ENCODE data around the gene SAMD8.
A peak's percentile ranks its signal among the peaks of the same experiment; 100 is the strongest.

SAMD8 gene

GRCh38 chr10:75094465-75094864, 17.0 kb upstream of the SAMD8 start:
- peaks cover 3% of the 10 kb centered on the region for H3K36me3 Mint-ChIP-seq (ENCODE audit: insufficient read depth)

DNA sequence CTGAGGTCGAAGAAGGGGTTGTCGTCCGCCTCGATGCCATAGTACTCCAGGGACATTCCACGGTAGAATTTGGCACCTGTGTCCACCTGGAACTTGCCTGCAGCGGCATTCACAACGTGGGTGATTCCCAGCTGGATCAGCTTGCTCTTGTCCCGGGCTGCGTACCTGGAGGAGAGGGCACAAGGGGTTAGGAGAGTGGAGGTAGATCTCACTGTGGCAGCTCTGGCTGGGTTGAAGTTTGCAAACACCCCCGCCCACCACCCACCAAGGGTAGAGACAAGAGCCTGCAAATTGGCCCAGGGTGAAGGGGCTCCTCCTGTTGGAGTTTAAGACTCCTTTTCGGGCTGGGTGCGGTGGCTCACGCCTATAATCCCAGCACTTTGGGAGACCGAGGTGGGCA, 15.8 kb upstream of the SAMD8 start:
- ATAC-seq (replicated peaks; ENCODE audit: extremely low read depth, poor library complexity, severe bottlenecking) (no peak), DNase-seq (ENCODE audit: low spot score in 2 of 2) (no peak)
- Mint-ChIP-seq H3K9me3 (no peaks in the 10 kb centered on the region), H3K4me1 (no peaks in the 10 kb centered on the region), H3K27me3 (no peaks in the 10 kb centered on the region), H3K36me3 (ENCODE audit: insufficient read depth) (peaks cover 3% of the 10 kb centered on the region), H3K4me3 (no peak overlapping the region), H3K27ac (ENCODE audit: low read depth) (no peak overlapping the region)

More at GRCh38 chr10:75094465-75094864, 17.0 kb upstream of the SAMD8 start:
- H3K4me3 Mint-ChIP-seq: no peak overlapping the region
- H3K27ac Mint-ChIP-seq (ENCODE audit: low read depth): no peak overlapping the region
- ATAC-seq (replicated peaks; ENCODE audit: extremely low read depth, poor library complexity, severe bottlenecking) (no peak), DNase-seq (ENCODE audit: low spot score in 2 of 2) (no peak)
- no peaks in the 10 kb centered on the region for H3K27me3 Mint-ChIP-seq
- H3K4me1 Mint-ChIP-seq: no peaks in the 10 kb centered on the region
- no peaks in the 10 kb centered on the region for H3K9me3 Mint-ChIP-seq

GRCh38 chr10:75096749-75097148, 14.7 kb upstream of the SAMD8 start:
- Mint-ChIP-seq H3K9me3 (no peaks in the 10 kb centered on the region), H3K27ac (ENCODE audit: low read depth) (no peak overlapping the region), H3K4me3 (no peak overlapping the region), H3K36me3 (ENCODE audit: insufficient read depth) (peaks cover 3% of the 10 kb centered on the region), H3K4me1 (no peaks in the 10 kb centered on the region), H3K27me3 (no peaks in the 10 kb centered on the region)
- DNase-seq (ENCODE audit: low spot score in 2 of 2): no peak
- ATAC-seq (replicated peaks; ENCODE audit: extremely low read depth, poor library complexity, severe bottlenecking): no peak

GRCh38 chr10:75097666-75098285, 13.7 kb upstream of the SAMD8 start:
- DNase-seq (ENCODE audit: low spot score in 2 of 2) (no peak), ATAC-seq (replicated peaks; ENCODE audit: extremely low read depth, poor library complexity, severe bottlenecking) (no peak)
- Mint-ChIP-seq H3K9me3 (no peaks in the 10 kb centered on the region), H3K4me1 (no peaks in the 10 kb centered on the region), H3K36me3 (ENCODE audit: insufficient read depth) (peaks cover 3% of the 10 kb centered on the region), H3K27ac (ENCODE audit: low read depth) (no peak overlapping the region), H3K27me3 (no peaks in the 10 kb centered on the region), H3K4me3 (no peak overlapping the region)

GRCh38 chr10:75098902-75099673, 12.4 kb upstream of the SAMD8 start:
- peaks cover 3% of the 10 kb centered on the region for H3K36me3 Mint-ChIP-seq (ENCODE audit: insufficient read depth)
- H3K27ac Mint-ChIP-seq (ENCODE audit: low read depth): no peak overlapping the region
- no peak overlapping the region for H3K4me3 Mint-ChIP-seq
- no peaks in the 10 kb centered on the region for H3K27me3 Mint-ChIP-seq
- H3K4me1 Mint-ChIP-seq: no peaks in the 10 kb centered on the region
- DNase-seq (ENCODE audit: low spot score in 2 of 2) (no peak), ATAC-seq (replicated peaks; ENCODE audit: extremely low read depth, poor library complexity, severe bottlenecking) (no peak)
- no peaks in the 10 kb centered on the region for H3K9me3 Mint-ChIP-seq

GRCh38 chr10:75099952-75100763, 11.3 kb upstream of the SAMD8 start:
- Mint-ChIP-seq H3K36me3 (ENCODE audit: insufficient read depth) (peaks cover 3% of the 10 kb centered on the region), H3K4me1 (no peaks in the 10 kb centered on the region), H3K27ac (ENCODE audit: low read depth) (no peak overlapping the region), H3K4me3 (no peak overlapping the region), H3K9me3 (no peaks in the 10 kb centered on the region), H3K27me3 (no peaks in the 10 kb centered on the region)
- peak; percentile 80 for ATAC-seq (replicated peaks; ENCODE audit: extremely low read depth, poor library complexity, severe bottlenecking)
- DNase-seq (ENCODE audit: low spot score in 2 of 2): peak; percentile 65 to 82

DNA sequence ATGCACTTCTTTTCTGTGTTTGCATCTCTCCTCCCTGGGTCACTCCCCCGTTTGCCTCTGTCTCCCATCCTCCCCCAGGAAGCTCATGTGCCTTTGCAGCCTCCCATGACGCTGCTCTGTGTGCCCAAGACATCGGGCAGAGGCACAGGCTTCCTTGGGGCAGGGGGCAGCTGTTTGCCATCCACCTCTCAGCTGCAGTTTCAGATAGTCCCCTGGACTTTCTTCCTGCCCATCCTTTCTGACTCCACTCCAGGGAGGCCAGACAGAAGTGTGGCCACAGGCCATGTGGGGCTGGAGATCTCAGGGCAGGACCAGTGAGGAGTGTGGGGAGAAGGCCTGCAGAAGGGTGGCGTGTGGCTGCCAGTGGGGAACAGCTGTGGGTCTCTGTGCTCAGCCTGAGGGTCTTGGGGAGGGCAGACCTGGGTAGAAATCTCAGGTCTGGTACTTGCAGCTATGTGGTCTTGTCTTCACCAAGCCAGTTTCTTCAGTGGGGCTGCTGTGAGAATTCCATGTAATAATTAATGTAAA, 10.6 kb upstream of the SAMD8 start:
- Mint-ChIP-seq H3K4me1 (no peaks in the 10 kb centered on the region), H3K36me3 (ENCODE audit: insufficient read depth) (peaks cover 3% of the 10 kb centered on the region), H3K9me3 (no peaks in the 10 kb centered on the region), H3K27ac (ENCODE audit: low read depth) (no peak overlapping the region), H3K27me3 (no peaks in the 10 kb centered on the region), H3K4me3 (no peak overlapping the region)
- ATAC-seq (replicated peaks; ENCODE audit: extremely low read depth, poor library complexity, severe bottlenecking) (no peak), DNase-seq (ENCODE audit: low spot score in 2 of 2) (no peak)

DNA sequence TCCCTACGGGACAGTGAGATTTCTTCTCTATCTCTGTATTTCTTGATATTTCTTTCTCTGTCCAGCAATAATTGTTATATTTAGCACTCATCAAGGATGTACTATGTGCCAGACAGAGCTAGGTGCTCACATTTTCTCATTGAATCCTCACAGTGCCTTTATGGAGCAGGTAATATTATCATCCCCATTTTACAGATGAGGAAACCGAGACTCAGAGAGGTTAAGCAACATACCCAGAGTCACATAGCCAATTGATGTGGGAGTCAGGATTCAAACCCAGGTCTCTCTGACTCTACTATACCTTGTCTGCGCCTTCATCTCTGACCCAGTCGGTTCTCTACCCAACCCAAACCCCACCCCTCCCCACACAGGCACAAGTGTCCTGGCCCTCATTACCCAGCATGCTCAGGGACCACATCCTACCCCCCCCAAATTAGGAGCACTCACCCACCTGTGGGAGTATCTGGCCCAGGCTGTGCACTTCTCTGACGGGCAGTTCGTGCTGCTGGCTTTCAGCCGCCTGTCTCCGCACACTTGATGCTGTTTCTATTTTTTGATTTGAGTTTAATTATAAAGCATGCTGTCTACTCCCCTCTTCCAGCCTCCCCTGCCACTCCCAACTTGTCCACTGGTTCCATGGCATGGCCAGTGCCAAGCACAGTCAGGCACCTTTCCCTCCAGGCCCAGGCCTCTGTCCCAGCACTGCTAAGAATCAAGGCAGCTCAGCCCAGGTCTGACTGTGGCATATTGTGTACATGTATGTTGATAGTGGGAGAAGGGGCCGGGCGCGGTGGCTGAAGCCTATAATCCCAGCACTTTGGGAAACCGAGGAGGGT, 9.8 kb upstream of the SAMD8 start:
- H3K4me3 Mint-ChIP-seq: no peak overlapping the region
- no peaks in the 10 kb centered on the region for H3K27me3 Mint-ChIP-seq
- H3K9me3 Mint-ChIP-seq: no peaks in the 10 kb centered on the region
- no peaks in the 10 kb centered on the region for H3K4me1 Mint-ChIP-seq
- no peak overlapping the region for H3K27ac Mint-ChIP-seq (ENCODE audit: low read depth)
- peaks cover 3% of the 10 kb centered on the region for H3K36me3 Mint-ChIP-seq (ENCODE audit: insufficient read depth)
- no peak for DNase-seq (ENCODE audit: low spot score in 2 of 2)
- no peak for ATAC-seq (replicated peaks; ENCODE audit: extremely low read depth, poor library complexity, severe bottlenecking)

DNA sequence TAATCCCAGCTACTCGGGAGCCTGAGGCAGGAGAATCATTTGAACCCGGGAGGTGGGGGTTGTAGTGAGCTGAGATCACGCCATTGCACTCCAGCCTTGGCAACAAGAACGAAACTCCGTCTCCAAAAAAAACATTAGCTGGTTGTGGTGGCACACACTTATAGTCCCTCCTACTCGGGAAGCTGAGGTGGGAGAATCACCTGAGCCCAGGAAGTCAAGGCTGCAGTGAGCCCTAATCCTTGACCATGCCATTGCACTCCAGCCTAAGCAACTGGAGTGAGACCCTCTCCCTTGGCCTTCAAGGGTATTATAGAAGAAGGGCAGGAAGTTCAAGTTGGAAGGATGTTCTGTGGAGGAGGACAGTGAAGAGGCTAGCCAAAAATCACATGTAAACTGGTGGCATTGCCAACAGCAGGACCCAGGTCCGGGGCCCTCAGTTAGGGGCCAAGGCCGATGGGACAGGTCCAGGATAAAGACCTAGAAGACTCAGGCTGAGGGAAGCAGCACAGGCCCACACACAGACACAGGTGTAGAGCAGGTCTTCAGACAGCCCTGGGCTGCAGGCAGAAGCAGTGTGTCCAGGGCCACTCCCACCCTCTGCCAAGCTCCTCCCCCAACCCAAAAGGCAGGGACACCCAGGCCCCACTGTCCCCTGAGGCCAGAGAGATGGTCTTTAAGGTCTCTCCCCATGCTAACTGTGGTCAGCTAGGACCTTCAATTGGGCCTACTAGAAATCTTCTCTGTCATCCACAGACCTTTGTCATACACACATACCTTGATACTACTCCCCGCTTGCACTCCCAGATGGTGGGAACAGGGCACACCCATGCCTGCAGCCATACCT, 8.4 kb upstream of the SAMD8 start:
- no peaks in the 10 kb centered on the region for H3K27me3 Mint-ChIP-seq
- no peaks in the 10 kb centered on the region for H3K9me3 Mint-ChIP-seq
- H3K4me3 Mint-ChIP-seq: no peak overlapping the region
- H3K36me3 Mint-ChIP-seq (ENCODE audit: insufficient read depth): peaks cover 3% of the 10 kb centered on the region
- H3K27ac Mint-ChIP-seq (ENCODE audit: low read depth): no peak overlapping the region
- ATAC-seq (replicated peaks; ENCODE audit: extremely low read depth, poor library complexity, severe bottlenecking) (no peak), DNase-seq (ENCODE audit: low spot score in 2 of 2) (no peak)
- no peaks in the 10 kb centered on the region for H3K4me1 Mint-ChIP-seq

GRCh38 chr10:75103881-75104686, 7.4 kb upstream of the SAMD8 start:
- DNase-seq (ENCODE audit: low spot score in 2 of 2): no peak
- peaks cover 3% of the 10 kb centered on the region for H3K36me3 Mint-ChIP-seq (ENCODE audit: insufficient read depth)
- H3K27me3 Mint-ChIP-seq: no peaks in the 10 kb centered on the region
- peaks cover under 1% of the 10 kb centered on the region for H3K4me1 Mint-ChIP-seq
- no peaks in the 10 kb centered on the region for H3K9me3 Mint-ChIP-seq
- ATAC-seq (replicated peaks; ENCODE audit: extremely low read depth, poor library complexity, severe bottlenecking): no peak
- H3K27ac Mint-ChIP-seq (ENCODE audit: low read depth): no peak overlapping the region
- H3K4me3 Mint-ChIP-seq: no peak overlapping the region

GRCh38 chr10:75104842-75105241, 6.6 kb upstream of the SAMD8 start:
- no peak overlapping the region for H3K4me3 Mint-ChIP-seq
- H3K36me3 Mint-ChIP-seq (ENCODE audit: insufficient read depth): peaks cover 2% of the 10 kb centered on the region
- ATAC-seq (replicated peaks; ENCODE audit: extremely low read depth, poor library complexity, severe bottlenecking) (no peak), DNase-seq (ENCODE audit: low spot score in 2 of 2) (no peak)
- H3K27me3 Mint-ChIP-seq: no peaks in the 10 kb centered on the region
- H3K27ac Mint-ChIP-seq (ENCODE audit: low read depth): no peak overlapping the region
- peaks cover 8% of the 10 kb centered on the region for H3K4me1 Mint-ChIP-seq
- no peaks in the 10 kb centered on the region for H3K9me3 Mint-ChIP-seq

All from central memory CD8-positive, alpha-beta T cell (primary cell).